ENCODE data around the gene RFESD.
"Not testable (repeated sequence)": the region's sequence is repeated elsewhere in the genome, so short reads cannot be mapped to it uniquely, and the experiment has no call there.

The RFESD gene

DNA sequence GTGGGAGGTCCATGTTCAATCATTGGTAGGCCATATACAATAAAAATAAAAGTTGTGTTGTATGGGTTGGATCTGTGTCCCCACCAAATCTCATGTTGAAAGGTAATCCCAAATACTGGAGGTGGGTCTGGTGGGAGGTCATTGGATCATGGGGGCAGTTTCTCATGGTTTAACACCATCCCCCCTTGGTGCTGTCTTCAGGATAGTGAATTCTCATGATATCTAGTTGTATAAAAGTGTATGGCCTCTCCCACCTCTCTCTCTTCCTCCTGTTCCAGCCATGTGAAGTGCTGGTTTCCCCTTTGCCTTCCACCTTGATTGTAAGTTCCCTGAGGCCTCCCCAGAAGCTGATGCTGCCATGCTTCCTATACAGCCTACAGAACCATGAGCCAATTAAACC lies 21.1 kb downstream of the RFESD start:
- no peak for DNase-seq

DNA sequence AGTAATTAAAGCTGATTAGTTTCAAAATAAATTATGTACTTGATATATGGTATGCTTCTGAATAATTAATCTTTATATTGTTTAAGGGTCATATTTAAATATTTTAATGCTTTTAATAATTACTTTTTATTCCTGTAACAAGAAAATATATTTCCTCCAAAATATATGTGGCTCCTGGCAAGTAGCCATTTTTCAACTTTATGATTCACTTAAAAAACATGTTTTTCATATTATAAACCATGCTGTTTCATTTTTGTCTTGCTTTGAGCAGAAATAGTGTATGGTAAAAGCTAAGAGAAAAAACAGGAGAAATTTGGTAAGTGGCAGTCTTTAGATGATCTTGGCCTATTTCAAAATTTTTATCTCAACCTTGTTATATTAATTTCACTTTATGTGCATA lies 21.6 kb downstream of the RFESD start:
- no peak for DNase-seq

DNA sequence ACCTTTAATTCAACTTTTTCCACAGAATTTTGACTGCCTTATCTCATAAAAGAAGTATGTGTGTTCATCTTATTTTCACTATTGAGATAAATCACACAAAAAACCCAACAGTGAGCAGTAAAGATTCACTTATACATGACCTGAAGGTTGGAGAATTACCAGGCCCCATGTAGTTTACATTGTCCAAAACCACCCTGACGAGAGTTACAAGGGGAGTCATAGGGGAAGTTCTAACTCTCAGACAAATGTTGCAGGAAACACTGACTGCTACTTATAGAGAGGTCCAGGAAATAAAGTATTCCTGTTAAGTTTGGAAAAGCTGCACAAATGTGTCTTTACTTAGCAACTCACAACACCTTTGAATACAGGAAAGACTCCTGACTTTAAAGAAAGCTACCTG lies 22.2 kb downstream of the RFESD start:
- no peak for DNase-seq

DNA sequence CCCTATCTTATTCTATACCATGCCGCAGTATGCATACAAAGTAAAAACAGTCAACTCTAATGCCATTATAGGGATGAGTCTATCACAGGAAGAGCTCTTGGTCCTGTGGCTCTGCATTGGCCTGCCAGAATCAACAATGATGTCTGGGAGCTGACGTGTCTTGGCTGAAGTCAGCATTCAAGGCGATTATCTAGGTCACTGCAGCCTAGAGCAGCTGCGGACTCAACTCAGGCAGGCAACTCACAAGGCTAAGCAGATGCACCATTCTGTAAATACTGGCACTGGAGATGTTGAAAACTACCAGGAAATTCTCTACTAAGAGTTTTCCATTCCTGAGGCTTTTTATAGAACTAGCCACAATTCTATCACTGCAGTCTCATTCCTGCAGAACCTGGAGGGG lies 23.0 kb downstream of the RFESD start:
- DNase-seq: no peak

DNA sequence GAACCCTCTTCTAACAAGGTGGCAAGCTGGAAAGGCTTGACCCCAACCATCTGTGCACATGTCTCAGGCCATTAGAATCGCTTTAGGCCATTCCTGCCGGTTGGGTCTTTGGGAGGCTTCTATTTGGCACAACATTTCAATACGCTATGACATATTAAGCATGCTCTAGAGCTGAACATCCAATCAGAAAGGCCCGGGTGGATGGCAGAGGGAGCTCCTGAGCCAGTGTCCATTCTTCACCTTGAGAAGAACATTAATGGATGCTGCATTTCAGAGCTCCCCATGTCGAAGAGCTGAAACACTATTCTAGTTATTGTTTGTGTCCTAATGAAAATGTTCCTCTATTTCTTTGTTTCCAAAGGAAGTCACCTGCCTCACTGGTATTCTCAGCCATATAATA lies 23.4 kb downstream of the RFESD start:
- no peak for DNase-seq

DNA sequence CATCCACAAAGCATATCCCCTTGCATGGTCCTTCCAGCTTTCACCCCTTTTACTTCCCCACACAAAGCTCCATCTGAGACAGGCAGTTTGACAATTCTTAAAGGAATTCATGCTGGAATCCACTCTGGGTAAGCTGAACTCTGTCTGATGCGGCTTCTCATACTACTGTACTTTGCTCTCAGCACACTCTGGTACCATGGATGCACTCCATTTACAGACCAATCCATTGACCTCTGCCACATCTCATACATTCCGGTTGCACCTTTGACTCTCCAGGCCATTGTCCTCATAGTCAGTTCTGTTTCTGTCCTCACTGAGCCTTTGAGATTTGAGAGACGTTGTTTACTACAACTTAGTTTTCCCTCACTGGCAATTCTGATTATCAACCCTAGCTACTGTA lies 24.0 kb downstream of the RFESD start:
- DNase-seq: no peak

DNA sequence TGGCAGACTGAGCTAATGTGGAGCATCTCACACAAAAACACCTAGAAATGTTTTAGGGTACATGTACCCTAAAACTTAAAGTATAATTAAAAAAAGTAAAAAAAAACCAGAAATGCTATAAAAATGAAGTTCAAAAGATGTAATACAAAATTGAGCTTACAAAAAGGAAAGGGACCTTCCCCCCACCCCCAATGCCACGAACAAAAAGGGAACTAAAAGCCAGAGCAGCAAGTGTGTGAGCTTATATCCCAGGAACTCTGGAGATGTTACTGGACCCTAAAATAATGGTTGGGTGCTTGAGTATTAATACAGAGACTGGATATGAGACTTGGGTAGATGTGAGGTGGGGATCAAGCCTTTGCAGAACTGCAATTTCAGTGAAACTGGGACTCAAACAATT lies 25.2 kb downstream of the RFESD start:
- no peak for DNase-seq

DNA sequence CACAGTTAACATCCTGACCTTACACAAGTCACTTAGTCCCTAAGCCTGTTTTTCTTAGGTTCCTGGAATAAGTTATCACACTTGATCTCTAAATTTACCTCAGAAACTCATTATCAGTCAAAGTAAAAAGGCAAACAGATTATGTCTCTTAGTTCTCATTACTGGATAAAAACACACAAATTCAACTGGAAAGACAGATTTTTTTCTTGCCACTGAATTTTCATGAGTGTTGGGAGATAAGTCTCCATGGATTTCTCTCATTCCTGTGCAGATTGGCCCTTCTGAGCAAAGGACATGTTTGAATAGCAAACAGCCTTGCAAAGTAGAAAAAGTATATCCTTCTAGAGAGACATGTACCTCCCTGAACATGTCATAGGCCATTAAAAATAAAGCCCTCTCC lies 26.1 kb downstream of the RFESD start:
- DNase-seq: no peak

DNA sequence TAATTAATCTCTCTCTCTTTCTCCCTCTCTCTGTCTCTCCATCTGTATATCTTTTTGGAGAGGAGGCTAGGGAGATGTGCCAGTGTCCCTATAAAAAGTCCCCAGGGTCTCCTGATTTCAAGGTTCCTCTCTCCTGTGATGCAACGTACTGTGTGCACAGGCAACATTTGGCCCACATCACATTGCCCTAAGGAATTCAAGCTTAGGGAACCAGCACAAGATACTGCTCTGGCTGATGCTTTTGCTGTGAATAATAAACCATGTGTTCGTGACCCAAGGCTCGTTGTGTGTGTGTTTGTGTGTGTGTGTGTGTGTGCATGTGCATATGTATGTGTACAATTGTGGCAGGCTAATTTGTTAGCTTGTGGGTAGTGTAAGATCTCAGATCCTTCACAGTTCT lies 26.5 kb downstream of the RFESD start:
- DNase-seq: no peak

DNA sequence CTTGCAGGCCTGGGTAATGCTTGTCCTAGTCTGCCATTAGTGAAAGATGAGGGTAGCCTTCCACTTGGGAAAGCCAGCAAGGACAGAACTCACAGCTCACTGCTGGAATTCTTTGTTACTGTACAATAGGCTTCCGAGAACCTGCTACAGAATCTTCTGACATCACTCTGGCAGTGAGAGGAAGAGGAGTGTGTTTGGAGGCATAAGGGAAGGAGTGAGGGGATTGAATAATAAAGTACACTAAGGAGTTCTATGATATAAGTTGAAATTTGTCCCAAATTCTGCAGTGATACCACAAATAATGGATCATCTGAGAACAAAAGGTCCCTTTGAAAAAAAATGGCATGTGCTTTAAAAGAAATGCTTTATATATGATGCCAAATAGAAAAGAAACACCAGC lies 36.3 kb downstream of the RFESD start, which contains the start of gene SPATA9:
SPATA9 (minus strand) TSS at position 101 of the 400 bp plus-strand sequence. CDS start 137 bp downstream, outside the sequence.
- DNase-seq: no peak

DNA sequence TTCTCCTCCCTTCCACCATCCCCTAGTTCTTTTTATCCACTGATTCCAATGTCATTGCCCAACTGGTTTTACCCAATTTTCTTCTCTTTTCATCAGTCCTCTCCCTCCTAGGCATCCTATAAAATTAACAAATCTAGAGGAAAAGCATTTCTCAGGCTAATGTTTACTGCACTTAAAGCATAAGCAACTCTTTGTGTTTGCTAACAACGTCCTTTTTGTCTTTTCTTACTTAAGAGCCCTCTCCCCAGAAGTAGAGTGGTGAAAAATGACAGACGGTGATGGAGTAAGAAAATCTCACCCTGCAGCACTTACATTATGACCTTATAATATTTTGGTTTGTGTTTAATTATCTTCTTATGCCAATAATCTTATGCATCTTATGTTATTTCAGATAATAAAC lies 37.8 kb downstream of the RFESD start:
- DNase-seq: no peak

DNA sequence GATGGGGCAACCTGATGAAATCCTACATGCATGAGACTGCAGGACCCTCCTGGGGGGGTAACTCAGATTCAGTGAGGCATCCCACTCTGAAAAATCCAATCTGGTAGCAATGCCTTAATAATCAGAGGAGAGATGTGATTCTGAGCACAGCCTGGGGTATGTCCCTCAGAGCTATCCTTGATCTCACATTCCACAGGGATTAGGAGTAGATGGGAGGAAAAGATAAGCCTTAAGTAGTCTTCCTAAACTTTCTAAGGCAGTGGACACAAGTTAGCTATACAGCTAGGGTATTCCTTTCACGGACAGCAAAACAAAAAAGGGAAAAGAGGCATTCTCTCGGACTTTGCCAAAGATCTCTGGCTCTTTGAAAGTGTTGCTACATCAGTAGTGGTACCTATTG lies 40.1 kb downstream of the RFESD start:
- DNase-seq: no peak

DNA sequence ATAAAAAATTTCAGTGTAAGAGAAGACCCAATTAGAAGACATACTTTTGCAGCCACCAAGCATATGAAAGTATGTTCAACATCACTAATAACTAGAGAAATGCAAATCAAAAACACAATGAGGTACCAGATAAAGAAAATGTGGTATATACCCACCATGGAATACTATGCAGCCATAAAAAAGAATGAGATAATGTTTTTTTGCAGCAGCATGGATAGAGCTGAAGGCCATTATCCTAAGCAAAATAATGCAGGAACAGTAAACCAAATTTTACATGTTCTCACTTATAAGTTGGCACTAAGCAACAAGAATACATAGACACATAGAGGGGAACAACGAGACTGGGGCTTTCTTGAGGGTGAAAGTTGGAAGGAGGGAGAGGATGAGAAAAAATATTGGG lies 43.1 kb downstream of the RFESD start:
- no peak for DNase-seq

DNA sequence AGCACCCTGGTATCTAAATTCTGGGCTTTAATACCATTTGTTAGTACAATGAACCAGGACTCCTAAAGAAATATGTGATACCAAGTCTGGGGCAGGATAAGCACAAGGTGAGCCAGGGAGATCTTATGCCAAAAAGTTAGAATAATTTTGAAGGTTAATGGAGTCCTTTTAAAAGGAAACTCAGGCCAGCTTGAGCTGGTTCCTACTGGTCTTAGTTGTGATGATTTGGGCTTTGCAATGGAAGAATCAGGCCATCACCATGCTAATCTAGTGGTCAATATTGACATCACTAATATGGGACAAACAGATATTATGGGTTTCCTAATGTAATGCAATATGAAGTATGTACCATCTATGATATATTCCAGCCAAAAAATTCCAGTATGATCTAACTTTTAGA lies 43.8 kb downstream of the RFESD start:
- no peak for DNase-seq

DNA sequence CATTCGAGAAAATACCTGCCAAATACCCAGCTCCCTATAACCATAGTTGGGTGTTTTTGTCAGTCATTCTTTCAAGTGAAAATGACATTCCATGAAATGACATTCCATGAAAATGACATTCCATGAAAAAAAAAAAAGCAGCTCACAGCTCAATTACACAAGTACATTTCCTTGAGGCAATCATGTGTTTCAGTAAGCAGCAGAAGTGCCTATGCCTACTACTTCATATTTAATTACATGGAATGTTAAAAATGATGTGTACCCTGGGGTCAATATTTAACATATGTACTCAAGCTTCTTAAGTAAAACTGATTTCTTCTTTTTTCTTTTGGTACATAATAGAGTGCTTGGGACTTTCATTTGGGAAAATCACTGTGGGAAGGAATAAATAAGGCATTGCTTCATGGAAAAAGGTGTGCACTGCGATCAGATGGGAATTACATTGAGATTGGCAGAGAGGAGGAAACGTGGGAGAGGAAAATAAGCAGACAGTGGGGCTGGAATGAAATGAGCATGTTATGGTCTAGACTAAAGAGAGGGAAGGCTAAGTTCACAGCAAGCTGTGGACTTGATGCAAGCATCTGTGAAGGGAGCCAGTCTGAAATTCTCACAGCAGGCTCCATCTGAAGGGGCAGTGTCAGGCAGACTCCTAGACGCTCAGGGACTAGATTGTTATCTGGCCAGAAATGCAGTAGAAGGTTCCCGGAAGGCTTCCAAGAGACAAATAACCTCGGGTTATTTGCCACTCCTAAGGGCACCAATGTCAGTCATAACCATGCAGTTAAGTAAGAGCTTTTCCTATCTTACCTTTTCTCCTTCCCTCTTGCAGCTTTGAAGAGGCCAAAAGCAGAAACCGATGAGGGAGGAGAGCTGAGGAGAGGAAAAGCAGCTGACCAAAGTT lies 51.5 kb downstream of the RFESD start:
- DNase-seq: no peak

DNA sequence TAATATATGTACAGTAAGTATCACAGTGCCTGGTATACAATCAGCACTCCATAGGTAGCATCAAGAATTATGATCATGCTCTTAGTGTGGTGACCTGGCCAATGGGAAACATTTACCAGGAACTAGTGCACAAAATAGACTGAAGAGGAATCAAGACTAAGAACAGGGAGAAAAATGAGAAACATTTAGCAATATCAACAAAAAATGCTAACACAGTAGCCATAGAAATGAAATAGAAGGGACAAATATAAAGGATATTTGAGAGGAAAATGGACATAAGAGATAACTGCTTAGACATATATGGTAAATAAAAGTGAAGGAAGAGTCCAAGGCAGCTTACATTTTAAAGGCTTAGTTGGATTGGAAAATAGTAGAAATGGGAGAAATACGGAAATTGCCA lies 52.8 kb downstream of the RFESD start:
- no peak for DNase-seq

DNA sequence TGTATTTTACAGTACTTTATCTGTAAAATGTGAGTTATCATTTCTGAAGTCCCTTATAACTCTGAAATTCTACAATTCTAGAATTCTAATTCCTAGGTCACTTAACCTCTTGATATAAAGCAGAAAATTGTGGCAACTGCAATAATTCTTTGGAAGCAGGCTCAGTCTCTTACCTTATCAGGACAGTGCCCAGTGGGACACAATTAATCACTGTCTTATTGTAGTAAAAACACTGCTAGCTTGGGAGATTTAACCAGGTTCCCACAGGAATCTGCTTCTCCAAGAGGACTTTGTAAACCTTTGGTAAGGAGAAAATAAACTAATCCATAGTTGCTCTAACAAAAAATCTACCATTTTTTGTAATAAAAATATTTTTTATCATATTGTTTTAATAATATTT lies 54.5 kb downstream of the RFESD start:
- DNase-seq: no peak

DNA sequence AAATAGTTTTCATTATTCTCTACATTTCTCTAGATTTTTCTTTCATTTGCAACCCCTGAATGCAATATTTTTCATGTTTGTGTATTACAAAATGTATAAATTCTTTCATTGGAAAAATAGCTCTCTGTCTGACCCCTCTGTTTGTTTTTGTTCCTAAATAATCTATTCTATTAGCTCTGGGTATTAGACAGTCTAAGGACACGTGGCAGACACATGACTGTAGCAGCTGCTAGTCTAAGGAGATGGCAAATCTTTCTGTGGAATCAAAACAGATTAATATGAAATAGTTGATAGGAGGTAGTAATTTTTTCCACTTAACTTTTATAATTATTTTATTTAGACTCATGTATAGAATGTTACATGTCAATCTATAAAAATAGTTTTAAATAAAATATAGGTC lies 57.6 kb downstream of the RFESD start:
- no peak for DNase-seq

DNA sequence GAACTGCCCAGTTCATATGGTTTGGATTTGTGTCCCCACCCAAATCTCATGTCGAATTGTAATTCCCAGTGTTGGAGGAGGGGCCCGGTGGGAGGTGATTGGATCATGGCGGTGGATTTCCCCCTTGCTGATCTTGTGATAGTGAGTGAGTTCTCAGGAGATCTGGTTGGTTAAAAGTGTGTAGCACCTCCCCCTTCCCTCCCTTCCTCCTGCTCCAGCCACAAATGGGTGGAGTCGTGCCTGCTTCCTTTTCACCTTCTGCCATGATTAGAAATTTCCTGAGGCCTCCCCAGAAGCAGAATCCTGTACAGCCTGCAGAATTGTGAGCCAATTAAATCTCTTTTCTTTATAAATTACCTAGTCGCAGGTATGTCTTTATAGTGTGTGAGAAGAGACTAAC lies 59.6 kb downstream of the RFESD start:
- not testable (repeated sequence) for DNase-seq

DNA sequence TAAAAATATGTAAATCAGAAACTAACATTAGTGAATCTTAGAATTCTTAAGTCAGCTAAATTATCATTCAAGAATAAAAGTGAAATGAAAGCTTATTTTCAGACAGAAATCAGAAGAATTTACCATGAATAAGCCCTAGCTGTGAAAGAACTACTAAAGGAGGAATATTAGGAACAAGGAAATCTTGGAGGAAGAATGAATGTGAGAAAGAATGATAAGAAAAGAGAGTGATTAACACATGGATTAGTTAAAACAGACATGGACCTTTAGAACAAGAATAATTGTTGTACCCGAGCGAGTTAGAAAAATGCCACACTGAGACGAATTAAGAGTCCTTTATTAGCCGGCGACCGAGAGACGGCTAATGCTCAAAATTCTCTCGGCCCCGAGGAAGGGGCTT lies 60.5 kb downstream of the RFESD start:
- no peak for DNase-seq

Data from NCI-H1105 (cell line).